Astrocyte of the cerebellum (primary cell): ENCODE measurements around the gene NSMF.

Experiments used
- DNase-seq: peaks from one replicate; pipeline ENCODE4 v3.0.0-alpha.2; 2011; ENCODE audit warnings: low read depth
- H3K4me3 ChIP-seq: 2 replicates; pipeline ENCODE4 v1.5.1; 2011; ENCODE audit warnings: mild to moderate bottlenecking, low read depth, low read length, moderate library complexity
- CTCF ChIP-seq: IDR thresholded peaks from 2 replicates; pipeline ENCODE4 v1.5.1; 2012; ENCODE audit warnings: low read length, low read depth, moderate library complexity, mild to moderate bottlenecking; ENCODE audit errors: missing control alignments
- in situ Hi-C: cut with HindIII; loops from 2 replicates; pipeline ENCODE4 v1.10.0; 2017; ENCODE audit warnings: low sequenced_read_pairs

Gene NSMF

DNA sequence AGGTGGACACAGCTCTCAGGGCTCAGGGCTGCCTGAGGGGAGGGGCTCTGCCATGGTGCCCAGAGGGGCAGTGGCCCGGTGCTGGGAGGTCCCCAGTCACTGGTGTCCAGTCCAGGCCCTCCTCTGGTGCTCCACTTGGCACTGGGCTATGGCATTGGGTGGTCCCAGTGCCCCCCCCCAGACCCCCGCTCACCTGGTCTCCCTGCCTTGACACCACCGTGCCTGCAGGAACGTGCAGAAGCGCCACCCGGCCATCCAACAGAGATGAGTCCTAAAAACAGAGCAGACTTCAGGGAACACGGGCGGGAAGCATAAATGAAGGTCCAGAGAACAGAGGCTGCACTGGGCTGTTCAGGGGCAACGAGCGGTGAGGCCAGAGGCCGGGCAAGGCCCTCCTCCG, 42.3 kb upstream of the NSMF start:
- no peak for DNase-seq
- TF ChIP-seq CTCF = no peak
- H3K4me3 ChIP-seq = no peak overlapping the region
- in situ Hi-C loops = no loop called here

- TF ChIP-seq CTCF = no peak
- no peak for DNase-seq
- no peak overlapping the region for H3K4me3 ChIP-seq
- in situ Hi-C loops = no loop called here
These were observed 41.7 kb upstream of the NSMF start for GRCh38 chr9:137500666-137501397.

- no peak for TF ChIP-seq CTCF
- in situ Hi-C loops = no loop called here
- no peak for DNase-seq
- no peak overlapping the region for H3K4me3 ChIP-seq
These were observed 40.9 kb upstream of the NSMF start for GRCh38 chr9:137499858-137500661.

- DNase-seq = no peak
- TF ChIP-seq CTCF = no peak
- no peak overlapping the region for H3K4me3 ChIP-seq
- in situ Hi-C loops = no loop called here
These were observed 40.3 kb upstream of the NSMF start for GRCh38 chr9:137499416-137499815.

DNA sequence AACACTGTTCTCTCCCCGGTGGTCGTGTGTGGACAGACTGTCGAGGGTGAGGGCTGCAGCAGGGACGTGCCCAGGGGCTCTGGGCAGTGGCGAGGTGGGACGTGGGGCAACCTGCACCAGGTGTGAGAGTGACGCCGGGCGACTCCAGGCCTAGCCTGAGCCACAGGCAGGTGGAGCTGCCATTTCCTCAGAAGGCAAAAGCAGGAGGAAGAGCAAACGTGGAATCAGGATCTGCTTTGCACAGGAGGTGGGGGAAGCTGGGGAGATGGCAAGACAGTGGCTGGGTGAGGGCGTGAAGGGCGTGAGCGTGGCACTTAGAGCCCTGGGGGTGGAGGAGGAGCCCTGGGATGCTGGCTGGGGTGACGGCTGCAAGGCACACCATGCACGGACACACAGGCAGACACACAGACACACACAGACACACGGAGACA, 39.6 kb upstream of the NSMF start:
- DNase-seq = no peak
- in situ Hi-C loops = no loop called here
- no peak overlapping the region for H3K4me3 ChIP-seq
- no peak for TF ChIP-seq CTCF

DNA sequence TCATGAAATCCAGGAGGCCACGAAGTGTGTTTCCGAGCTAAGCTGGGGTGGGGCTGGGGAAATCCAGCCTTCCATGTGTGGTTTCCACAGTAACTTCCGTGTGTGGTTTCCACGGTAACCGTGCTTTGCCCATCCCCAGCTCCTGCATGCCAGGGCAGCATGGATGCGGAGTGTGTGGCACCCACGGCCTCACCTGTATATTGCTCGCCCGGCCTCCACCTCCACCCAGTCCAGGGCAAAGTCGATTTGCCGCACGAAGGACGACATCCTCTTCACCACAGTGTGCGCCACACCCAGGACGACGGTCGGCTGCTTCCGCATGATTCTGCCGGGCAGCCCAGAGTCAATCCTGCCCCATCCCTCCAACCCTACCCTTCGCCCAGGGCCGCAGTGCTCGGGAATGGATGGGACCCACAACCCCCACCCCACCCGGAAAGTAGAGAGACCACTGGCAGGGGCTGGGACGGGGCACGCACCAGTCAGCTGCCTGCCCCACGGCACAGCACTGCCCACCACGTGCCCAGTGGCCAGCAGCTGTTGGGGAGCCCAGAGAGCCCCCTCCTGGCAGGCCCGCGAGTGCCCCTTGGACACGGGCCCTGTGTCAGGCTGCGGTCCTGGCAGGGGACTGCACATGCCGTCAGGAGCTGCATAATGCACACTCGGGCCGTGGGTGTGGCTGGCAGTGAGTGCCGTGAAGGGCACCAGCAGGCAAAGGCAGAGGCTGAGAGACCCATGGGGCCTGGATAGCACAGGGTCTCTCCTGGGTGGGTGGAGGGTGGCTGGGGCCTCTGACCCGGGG, 39.0 kb upstream of the NSMF start:
- no peak for TF ChIP-seq CTCF
- DNase-seq = no peak
- in situ Hi-C loops = no loop called here
- no peak overlapping the region for H3K4me3 ChIP-seq
